Naive thymus-derived CD8-positive, alpha-beta T cell (primary cell): Measurements from ENCODE around the gene TRNT1. TPM values are rescaled to one million over a fixed set of nuclear protein-coding genes. Genes with fewer than 3 reads are reported as not detected.

Source experiments
- ATAC-seq, 2 donors: fragments of 150-1000 bp; cut with Tn5 transposase in 1 of 2; sonication (Bioruptor Pico), chemical (Tn5 transposase) in 1 of 2; 1 replicate in 1 of 2; 2 replicates in 1 of 2; pipeline ENCODE4 v1.10.0; 2021; ENCODE audit warnings: mild to moderate bottlenecking in 2 of 2, moderate library complexity in 2 of 2
- POLR2A ChIA-PET: fragments of 350-600 bp; sonication (Branson Sonifier 250); formaldehyde crosslinking; loops from one replicate; lab custom pipeline; 2021; ENCODE audit warnings: antibody characterized with exemption; lab: Charles Lee
- DNase-seq, 10 donors: peaks; one replicate each; pipeline versions ENCODE4 v3.0.0 to v3.0.0-alpha.2; 2020 to 2022
- H3K27ac Mint-ChIP-seq, 10 donors: one replicate each; pipeline ENCODE4 v1.8.0; 2020 to 2022; ENCODE audit warnings: mild to moderate bottlenecking in 10 of 10, mixed read lengths in 10 of 10, moderate library complexity in 4 of 10, inconsistent platforms in 1 of 10
- H3K27me3 Mint-ChIP-seq, 5 donors: one replicate each; pipeline ENCODE4 v1.8.0; 2021 to 2022; ENCODE audit warnings: mixed read lengths in 5 of 5
- H3K36me3 Mint-ChIP-seq, 3 donors: one replicate each; pipeline ENCODE4 v1.8.0; 2020 to 2022; ENCODE audit warnings: mixed read lengths in 3 of 3, mild to moderate bottlenecking in 2 of 3, inconsistent platforms in 1 of 3
- H3K4me1 Mint-ChIP-seq, 4 donors: one replicate each; pipeline ENCODE4 v1.8.0; 2021 to 2022; ENCODE audit warnings: mixed read lengths in 4 of 4
- H3K4me3 Mint-ChIP-seq, 10 donors: one replicate each; pipeline ENCODE4 v1.8.0; 2020 to 2022; ENCODE audit warnings: mild to moderate bottlenecking in 10 of 10, mixed read lengths in 10 of 10, moderate library complexity in 6 of 10, inconsistent platforms in 1 of 10
- H3K9me3 Mint-ChIP-seq, 9 donors: one replicate each; pipeline ENCODE4 v1.8.0; 2020 to 2022; ENCODE audit warnings: mixed read lengths in 9 of 9, mild to moderate bottlenecking in 3 of 9, inconsistent platforms in 1 of 9, moderate library complexity in 1 of 9
- polyA plus RNA-seq, 3 donors: library from polyadenylated mRNA; unstranded; fragments of 300-500 nt; fragmentation: Illumina TruSeq; gene quantifications; one replicate each; pipeline ENCODE4 v1.2.3, GENCODE V29; 2021
- total RNA-seq, 8 experiments: library from RNA in 2 of 8; stranded (reverse) in 2 of 8; gene quantifications; one replicate each; pipeline ENCODE4 v1.2.3 and lab custom pipeline; 2021 to 2026

Gene TRNT1
- total and polyA plus RNA-seq, 5 experiments from 2014 or later, result 18.0 to 44.8 (median 26.4) TPM

DNA sequence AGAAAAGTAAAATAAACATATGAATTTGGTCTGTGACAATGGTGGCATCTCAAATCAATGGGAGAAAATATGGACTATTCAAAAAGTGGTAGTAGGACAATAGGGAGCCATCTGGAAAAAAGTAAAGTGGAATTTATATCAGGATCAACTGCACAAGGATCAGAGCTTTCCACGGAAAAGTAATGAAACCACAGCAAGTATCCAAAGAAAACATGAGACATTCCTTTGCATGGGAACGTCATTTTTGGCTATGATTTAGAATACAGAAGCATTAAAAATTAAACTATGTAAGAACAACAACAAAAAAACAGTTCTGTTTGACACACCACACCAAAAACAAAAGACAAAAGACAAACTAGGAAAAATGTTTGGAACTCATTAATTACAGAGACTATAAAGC is 34.1 kb downstream of the TRNT1 start:
- Mint-ChIP-seq H3K4me3 (peak overlapping the region in 1 of 10 donors; percentile 6), H3K27ac (peak overlapping the region; percentile 29 to 77 (median 54)), H3K4me1 (peaks cover 24 to 72% (median 70%) of the 10 kb centered on the region in 4 donors), H3K9me3 (no peaks in the 10 kb centered on the region), H3K27me3 (no peaks in the 10 kb centered on the region), H3K36me3 (peaks cover under 1 to 97% (median 23%) of the 10 kb centered on the region in 3 donors)
- POLR2A ChIA-PET, result interaction anchor here (0.6 kb wide), 2 partner anchors 9 to 653 kb away, joined by 3 to 5 read pairs; no protein-coding TSS in a partner anchor
- ATAC-seq (no peak), DNase-seq (no peak)

DNA sequence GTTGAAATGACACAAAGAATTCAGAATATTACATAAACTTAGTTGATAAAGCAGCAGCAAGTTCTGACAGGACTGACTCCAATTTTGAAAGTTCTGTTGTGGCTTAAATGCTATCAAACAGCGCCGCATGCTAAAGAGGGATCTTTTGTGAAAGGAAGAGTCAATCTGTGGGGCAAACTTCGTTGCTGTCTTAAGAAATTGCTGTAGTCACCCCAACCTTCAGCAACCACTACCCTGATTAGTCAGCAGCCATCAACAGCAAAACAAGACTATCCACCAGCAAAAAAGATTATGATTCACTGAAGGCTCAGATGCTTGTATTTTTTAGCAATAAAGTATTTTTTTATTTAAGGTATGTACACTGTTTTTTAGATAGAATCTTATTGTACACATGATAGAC is 38.5 kb downstream of the TRNT1 start:
- ATAC-seq, result no peak
- peaks cover 6 to 88% (median 28%) of the 10 kb centered on the region in 3 donors for H3K36me3 Mint-ChIP-seq
- no peak overlapping the region for H3K4me3 Mint-ChIP-seq
- peak overlapping the region in 6 of 10 donors; percentile 24 to 71 (median 69) for H3K27ac Mint-ChIP-seq
- H3K9me3 Mint-ChIP-seq, result no peaks in the 10 kb centered on the region
- DNase-seq, result no peak
- peaks cover 21 to 72% (median 61%) of the 10 kb centered on the region in 4 donors for H3K4me1 Mint-ChIP-seq
- POLR2A ChIA-PET, result no interaction called here
- H3K27me3 Mint-ChIP-seq, result no peaks in the 10 kb centered on the region

DNA sequence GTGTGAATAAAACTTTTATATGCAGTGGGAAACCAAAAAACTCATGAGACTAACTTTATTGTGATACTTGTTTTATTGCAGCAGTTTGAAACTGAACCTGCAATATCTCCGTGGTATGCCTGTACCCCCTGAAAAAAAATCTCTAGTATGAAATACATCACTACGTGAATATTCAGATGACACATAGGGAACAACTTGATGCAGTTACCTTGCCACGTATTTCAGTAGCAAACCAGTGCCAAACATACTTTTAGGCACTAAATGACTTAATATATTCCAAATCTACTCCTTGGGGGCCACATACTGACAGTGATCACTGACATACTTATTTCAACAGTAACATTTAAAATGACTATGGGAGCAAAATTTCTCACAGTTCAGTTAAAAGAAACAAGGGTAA is 38.9 kb downstream of the TRNT1 start:
- H3K36me3 Mint-ChIP-seq, result peaks cover 6 to 88% (median 26%) of the 10 kb centered on the region in 3 donors
- H3K9me3 Mint-ChIP-seq, result no peaks in the 10 kb centered on the region
- no peak overlapping the region for H3K4me3 Mint-ChIP-seq
- no peak for ATAC-seq
- no peaks in the 10 kb centered on the region for H3K27me3 Mint-ChIP-seq
- POLR2A ChIA-PET, result no interaction called here
- peak overlapping the region in 8 of 10 donors; percentile 1 to 79 (median 51) for H3K27ac Mint-ChIP-seq
- DNase-seq, result no peak
- peaks cover 21 to 72% (median 63%) of the 10 kb centered on the region in 4 donors for H3K4me1 Mint-ChIP-seq

DNA sequence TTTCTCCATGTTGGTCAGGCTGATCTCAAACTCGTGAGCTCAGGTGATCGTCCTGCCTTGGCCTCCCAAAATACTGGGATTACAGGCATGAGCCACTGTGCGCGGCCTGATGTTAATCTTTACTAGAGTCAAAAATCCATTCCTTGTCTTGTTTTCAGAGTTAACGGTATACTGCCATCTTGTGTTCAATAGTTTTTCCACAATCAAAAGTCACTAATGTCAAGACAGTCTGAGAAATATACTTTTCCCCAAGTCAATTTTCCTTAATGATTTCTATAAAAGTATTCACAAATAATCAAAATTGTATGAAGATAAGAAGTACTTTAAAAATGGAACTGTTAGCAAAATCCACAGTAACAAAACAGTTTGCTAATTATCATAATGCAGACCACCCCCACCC is 44.3 kb downstream of the TRNT1 start:
- Mint-ChIP-seq H3K27ac (peak overlapping the region; percentile 85 to 96 (median 92)), H3K4me3 (peak overlapping the region in 9 of 10 donors; percentile 37 to 69 (median 48)), H3K4me1 (peaks cover 22 to 73% (median 67%) of the 10 kb centered on the region in 4 donors), H3K36me3 (peaks cover 15 to 84% (median 31%) of the 10 kb centered on the region in 3 donors), H3K9me3 (no peaks in the 10 kb centered on the region), H3K27me3 (no peaks in the 10 kb centered on the region)
- DNase-seq (peak in 3 of 10 donors; percentile 46 to 50 (median 49)), ATAC-seq (peak; percentile 50 to 67)
- POLR2A ChIA-PET, result interaction anchor here (0.7 to 0.8 kb wide), 2 partner anchors 9 to 10 kb away, joined by 3 to 4 read pairs; no protein-coding TSS in a partner anchor

DNA sequence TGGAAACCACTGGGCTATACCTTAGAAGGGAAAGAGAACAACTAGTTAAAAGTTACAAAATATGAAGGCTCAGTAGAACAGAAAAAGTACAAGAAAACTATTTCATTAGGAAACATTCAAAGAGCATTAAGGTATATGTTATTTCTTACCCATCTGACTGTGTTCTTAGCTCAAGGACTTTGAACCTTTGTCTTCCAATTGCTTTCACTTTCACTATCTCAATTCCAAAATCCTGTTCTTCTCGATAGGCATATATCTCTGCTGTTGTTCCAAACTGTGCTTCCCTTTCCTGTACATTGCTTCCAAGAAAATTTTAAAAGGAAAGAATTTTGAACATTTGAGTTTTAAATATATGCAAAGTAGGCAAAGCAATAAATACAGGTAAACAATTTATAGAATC is 45.9 kb downstream of the TRNT1 start:
- H3K27ac Mint-ChIP-seq, result peak overlapping the region; percentile 85 to 97 (median 94)
- peaks cover 15 to 80% (median 24%) of the 10 kb centered on the region in 3 donors for H3K36me3 Mint-ChIP-seq
- H3K9me3 Mint-ChIP-seq, result no peaks in the 10 kb centered on the region
- peaks cover 25 to 80% (median 71%) of the 10 kb centered on the region in 4 donors for H3K4me1 Mint-ChIP-seq
- peak overlapping the region; percentile 74 to 88 (median 82) for H3K4me3 Mint-ChIP-seq
- DNase-seq, result peak in 3 of 10 donors; percentile 25 to 30 (median 26)
- H3K27me3 Mint-ChIP-seq, result no peaks in the 10 kb centered on the region
- POLR2A ChIA-PET, result interaction anchor here (0.9 to 1.9 kb wide), 5 partner anchors 13 to 46 kb away, joined by 3 to 7 read pairs (median 3); partner anchors contain the start of gene TRNT1
- peak; percentile 29 to 56 for ATAC-seq

DNA sequence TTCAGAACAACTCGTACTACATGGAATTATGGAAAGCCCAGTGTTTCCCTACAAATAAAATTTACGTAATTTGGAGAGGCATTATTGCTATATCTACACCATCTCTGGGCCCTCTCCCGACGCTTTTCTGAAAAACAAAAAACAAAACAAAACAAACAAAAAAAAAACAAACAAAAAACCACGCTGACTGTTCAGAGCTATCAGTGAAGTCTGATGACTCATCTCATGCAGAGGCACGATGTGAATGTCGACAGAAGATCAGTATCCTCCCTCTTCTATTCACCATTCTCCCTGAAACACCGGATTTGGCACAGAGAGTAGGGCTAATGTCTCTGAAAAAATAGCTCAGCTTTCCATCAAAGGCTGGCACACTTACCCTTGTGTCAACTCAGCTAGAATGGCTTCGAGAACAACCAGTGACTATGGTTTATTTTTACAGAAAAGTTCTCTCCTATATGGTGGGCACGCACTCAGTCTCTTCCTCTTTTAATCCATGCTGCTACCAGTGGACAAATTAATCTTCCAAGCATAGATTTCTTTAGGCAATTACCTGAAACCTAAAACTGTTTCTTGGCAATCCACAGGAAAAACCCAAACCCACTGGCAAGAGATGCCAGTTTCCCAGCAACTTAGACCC is 51.2 kb downstream of the TRNT1 start:
- Mint-ChIP-seq H3K27ac (peak overlapping the region; percentile 87 to 96 (median 92)), H3K4me3 (peak overlapping the region; percentile 82 to 97 (median 94)), H3K36me3 (peaks cover 9 to 41% (median 11%) of the 10 kb centered on the region in 3 donors), H3K9me3 (peaks cover 0 to under 1% (median 0%) of the 10 kb centered on the region in 9 donors), H3K27me3 (no peaks in the 10 kb centered on the region), H3K4me1 (peaks cover 29 to 58% (median 54%) of the 10 kb centered on the region in 4 donors)
- DNase-seq, result no peak
- no peak for ATAC-seq
- POLR2A ChIA-PET, result interaction anchor here (1.1 kb wide), 1 partner anchor 14 kb away, joined by 6 read pairs; no protein-coding TSS in a partner anchor

DNA sequence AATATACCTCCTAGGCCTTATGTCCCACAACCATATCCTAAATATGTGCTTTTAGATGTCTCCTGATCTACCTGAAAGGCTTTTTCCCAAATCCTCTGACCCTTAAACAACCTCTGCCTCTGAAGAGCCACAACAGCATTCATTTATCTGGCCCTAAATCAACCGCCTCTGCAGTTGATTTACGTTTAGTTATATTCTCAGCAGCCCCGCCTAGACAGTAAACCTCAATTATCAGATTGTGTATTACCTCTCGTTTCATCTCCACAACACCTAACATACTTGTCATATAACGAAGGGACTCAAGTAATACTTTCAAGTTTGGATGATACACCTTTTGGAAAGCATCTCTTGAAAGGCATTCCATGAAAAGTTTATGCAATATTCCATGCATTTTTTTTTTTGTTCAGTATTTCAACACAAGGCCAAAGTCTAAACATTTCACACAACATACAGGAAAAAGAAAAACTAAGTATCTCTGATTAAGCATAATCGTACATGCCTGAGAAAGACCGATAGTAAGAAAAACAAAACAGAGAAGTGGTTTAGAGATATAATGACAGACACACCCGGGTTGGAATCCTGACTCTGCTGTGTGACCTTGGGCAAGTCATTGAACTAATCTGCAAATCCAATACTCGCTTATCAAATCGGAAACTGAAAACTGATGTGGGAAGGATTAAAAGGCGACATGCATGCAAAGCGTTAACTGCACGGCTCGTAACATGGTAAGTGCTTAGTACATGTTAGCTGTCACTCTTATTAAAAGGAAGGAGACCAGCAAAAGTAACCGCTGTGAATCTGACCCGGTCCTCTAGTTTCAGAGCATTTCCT is 52.0 kb downstream of the TRNT1 start:
- H3K36me3 Mint-ChIP-seq, result peaks cover 4 to 34% (median 9%) of the 10 kb centered on the region in 3 donors
- POLR2A ChIA-PET, result interaction anchor here (0.6 to 1.4 kb wide), 7 partner anchors 13 to 785 kb away, joined by 3 to 21 read pairs (median 5); partner anchors contain the start of gene LRRN1

DNA sequence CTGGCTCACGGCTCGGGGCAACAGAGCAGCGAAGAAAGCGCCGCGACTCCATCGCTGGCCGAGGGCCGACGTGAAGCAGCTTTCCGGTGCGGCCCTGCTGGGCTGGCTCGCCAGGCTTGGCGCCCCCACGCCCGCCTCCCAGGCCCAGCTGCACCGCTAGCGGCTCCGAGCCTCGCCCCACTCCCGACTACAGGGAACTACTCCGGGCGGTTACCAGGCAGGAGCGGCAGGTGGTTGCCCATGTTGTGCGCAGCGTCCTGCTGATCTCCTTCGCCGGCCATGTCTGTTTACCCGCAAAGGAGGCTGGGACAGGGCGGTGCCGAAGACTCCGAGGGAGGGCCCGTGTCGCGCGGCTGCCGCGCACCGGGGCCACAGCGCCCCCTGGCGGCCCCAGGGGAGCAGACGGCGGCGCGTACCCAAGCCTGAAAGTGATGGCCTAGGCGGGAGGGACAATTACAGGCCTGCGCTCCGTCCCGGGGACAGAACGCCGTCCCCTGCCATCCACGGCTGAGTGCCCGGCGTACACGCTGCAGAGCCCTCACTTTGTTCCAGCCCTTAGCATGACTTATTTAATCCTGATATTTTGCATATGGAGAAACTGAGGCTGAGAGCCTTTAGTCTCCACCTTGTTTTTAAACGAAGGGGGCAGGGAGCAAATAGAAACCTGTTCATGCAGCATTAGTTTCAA is 52.8 kb downstream of the TRNT1 start, which contains the start of gene CRBN:
CRBN (minus strand) TSS at position 285 of the 688 bp plus-strand sequence; CDS start at position 281, 4 bp downstream.
- DNase-seq (peak; percentile 80 to 94 (median 88)), ATAC-seq (peak; percentile 97)
- Mint-ChIP-seq H3K4me1 (peaks cover 25 to 46% (median 43%) of the 10 kb centered on the region in 4 donors), H3K27ac (peak within 1 kb of the TSS; percentile 87 to 96 (median 92)), H3K36me3 (peaks cover 0 to 26% (median 5%) of the 10 kb centered on the region in 3 donors), H3K9me3 (peaks cover 0 to 3% (median 0%) of the 10 kb centered on the region in 9 donors), H3K27me3 (no peaks in the 10 kb centered on the region), H3K4me3 (peak within 1 kb of the TSS; percentile 82 to 97 (median 94))
- POLR2A ChIA-PET, result interaction anchor here (0.6 to 1.4 kb wide), 6 partner anchors 12 to 786 kb away, joined by 3 to 21 read pairs (median 4); partner anchors contain the start of gene LRRN1

More for the DNA sequence above, 52.0 kb downstream of the TRNT1 start:
- Mint-ChIP-seq H3K4me3 (peak overlapping the region; percentile 82 to 97 (median 94)), H3K27ac (peak overlapping the region; percentile 87 to 96 (median 92)), H3K27me3 (no peaks in the 10 kb centered on the region), H3K9me3 (peaks cover 0 to 3% (median 0%) of the 10 kb centered on the region in 9 donors), H3K4me1 (peaks cover 29 to 51% (median 49%) of the 10 kb centered on the region in 4 donors)
- peak in 1 of 10 donors; percentile 8 for DNase-seq
- ATAC-seq, result peak; percentile 1 to 9

DNA sequence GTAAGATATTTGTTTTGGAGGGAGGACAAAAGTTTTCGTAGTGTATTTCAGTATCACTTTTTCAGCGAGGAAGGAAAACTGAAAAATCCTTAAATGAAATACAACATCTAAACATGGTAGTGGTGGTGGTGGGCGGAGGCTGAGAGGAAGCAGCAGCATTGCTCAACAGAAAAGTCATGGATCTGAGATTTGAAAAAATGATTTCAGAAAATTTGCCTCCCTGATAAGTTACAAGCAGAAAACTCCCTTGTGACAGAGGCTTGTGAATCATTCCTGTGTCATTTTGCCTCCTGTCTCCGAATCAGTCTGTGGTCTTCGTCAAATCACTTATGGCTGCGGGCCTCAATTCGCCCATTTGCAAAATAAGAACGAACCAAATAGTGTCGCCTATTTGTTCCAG is 53.7 kb downstream of the TRNT1 start:
- H3K27me3 Mint-ChIP-seq, result no peaks in the 10 kb centered on the region
- POLR2A ChIA-PET, result no interaction called here
- peaks cover 0 to 3% (median 0%) of the 10 kb centered on the region in 9 donors for H3K9me3 Mint-ChIP-seq
- peaks cover 25 to 37% (median 35%) of the 10 kb centered on the region in 4 donors for H3K4me1 Mint-ChIP-seq
- peak overlapping the region in 1 of 10 donors; percentile 13 for H3K27ac Mint-ChIP-seq
- no peak for ATAC-seq
- H3K4me3 Mint-ChIP-seq, result peak overlapping the region in 3 of 10 donors; percentile 23 to 43 (median 39)
- no peak for DNase-seq
- peaks cover 0 to 18% (median 7%) of the 10 kb centered on the region in 3 donors for H3K36me3 Mint-ChIP-seq

DNA sequence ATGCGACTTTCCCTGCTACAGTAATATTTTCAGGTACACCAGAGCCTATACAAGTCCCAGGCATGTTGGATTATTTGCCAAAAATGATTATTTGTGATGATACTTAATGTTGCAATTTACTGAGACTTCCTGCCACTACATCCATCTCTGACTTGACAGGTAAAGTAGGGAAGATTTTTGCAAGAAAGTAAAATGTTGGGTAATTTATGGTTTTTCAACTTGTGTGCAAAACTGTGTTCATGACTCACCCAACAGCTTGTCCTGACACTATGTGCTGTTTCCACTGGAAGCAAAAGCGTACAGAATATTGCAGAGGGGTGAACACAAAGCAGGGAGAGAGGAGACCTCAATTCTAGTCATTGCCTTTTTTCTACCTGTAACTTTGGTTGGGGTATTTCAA is 58.1 kb downstream of the TRNT1 start:
- POLR2A ChIA-PET, result no interaction called here
- H3K36me3 Mint-ChIP-seq, result peaks cover 0 to 18% (median 5%) of the 10 kb centered on the region in 3 donors
- H3K27ac Mint-ChIP-seq, result no peak overlapping the region
- no peak for ATAC-seq
- no peak for DNase-seq
- H3K27me3 Mint-ChIP-seq, result no peaks in the 10 kb centered on the region
- H3K4me3 Mint-ChIP-seq, result no peak overlapping the region
- H3K4me1 Mint-ChIP-seq, result peaks cover 3 to 10% (median 10%) of the 10 kb centered on the region in 4 donors
- peaks cover 0 to 23% (median 14%) of the 10 kb centered on the region in 9 donors for H3K9me3 Mint-ChIP-seq

DNA sequence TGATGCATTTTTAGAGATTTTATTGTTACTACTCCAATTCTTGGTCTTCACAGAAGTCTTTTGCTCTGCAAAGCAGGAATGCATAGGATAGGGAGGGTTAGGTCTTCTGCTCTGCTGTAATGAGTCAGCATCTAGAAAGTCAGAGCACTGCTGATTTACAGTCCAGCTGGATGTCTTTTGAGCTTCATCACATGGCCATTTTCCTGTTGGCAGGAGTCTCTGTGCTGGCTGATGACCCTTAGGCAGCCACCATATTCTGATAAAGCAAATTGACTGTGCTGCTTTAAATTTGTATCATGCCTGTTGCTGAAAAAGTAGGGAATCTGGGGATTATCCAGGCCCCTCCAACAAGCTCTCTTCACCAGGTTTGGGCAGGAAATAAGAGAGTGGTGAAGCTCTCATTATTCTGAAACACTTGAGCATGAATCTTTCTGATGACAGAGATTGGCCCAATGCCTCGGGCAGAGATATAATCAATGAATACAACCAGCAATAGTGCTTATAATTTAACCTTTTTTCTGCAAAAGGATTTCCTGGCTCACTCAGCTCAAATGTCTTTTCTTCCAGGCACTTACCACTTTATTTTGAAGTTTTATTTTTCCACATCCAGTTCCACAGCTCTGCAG is 62.5 kb downstream of the TRNT1 start:
- H3K27me3 Mint-ChIP-seq, result no peaks in the 10 kb centered on the region
- peaks cover 0 to 23% (median 14%) of the 10 kb centered on the region in 9 donors for H3K9me3 Mint-ChIP-seq
- H3K4me1 Mint-ChIP-seq, result peaks cover 20 to 43% (median 40%) of the 10 kb centered on the region in 4 donors
- ATAC-seq, result no peak
- no peak for DNase-seq
- H3K36me3 Mint-ChIP-seq, result peaks cover 0 to 18% (median 5%) of the 10 kb centered on the region in 3 donors
- H3K4me3 Mint-ChIP-seq, result peak overlapping the region in 1 of 10 donors; percentile 22
- peak overlapping the region in 9 of 10 donors; percentile 8 to 86 (median 56) for H3K27ac Mint-ChIP-seq
- POLR2A ChIA-PET, result no interaction called here
